DND-41 (cell line): ENCODE results near the gene STX2.

Experiments used
- ATAC-seq: fragments of 200-7000 bp; cut with Tn5 transposase; 3 replicates; pipeline ENCODE4 v1.9.1; 2021; ENCODE audit warnings: low read depth; ENCODE audit not compliant: insufficient read depth
- DNase-seq: peaks from one replicate; pipeline ENCODE4 v3.0.0-alpha.2; 2020
- H2AFZ ChIP-seq: 2 replicates; pipeline ENCODE4 v1.6.0; 2012; ENCODE audit warnings: low read depth, low read length
- H3K27ac ChIP-seq: 2 replicates; pipeline ENCODE4 v1.5.1; 2012; ENCODE audit warnings: low read length, inconsistent platforms
- H3K27me3 ChIP-seq: fragments of 200-600 bp; sonication (generic); 2 replicates; pipeline ENCODE4 v1.6.0; 2012; ENCODE audit warnings: low read length, mild to moderate bottlenecking, inconsistent platforms; ENCODE audit not compliant: insufficient read depth, poor library complexity
- H3K36me3 ChIP-seq: 2 replicates; pipeline ENCODE4 v1.5.1; 2012; ENCODE audit warnings: low read length, inconsistent platforms; ENCODE audit not compliant: insufficient read depth
- H3K4me1 ChIP-seq: 2 replicates; pipeline ENCODE4 v1.5.1; 2012; ENCODE audit warnings: mild to moderate bottlenecking, low read length; ENCODE audit not compliant: insufficient read depth
- H3K4me2 ChIP-seq: 2 replicates; pipeline ENCODE4 v1.6.0; 2012; ENCODE audit warnings: mild to moderate bottlenecking, moderate library complexity, low read length, inconsistent platforms; ENCODE audit not compliant: insufficient read depth
- H3K4me3 ChIP-seq, 2 experiments: fragments of 200-600 bp in 1 of 2; shearing (Covaris generic) in 1 of 2; 2 replicates each; pipeline ENCODE4 v1.5.1; 2012 to 2016; ENCODE audit warnings: inconsistent platforms in 2 of 2, low read length in 2 of 2, mild to moderate bottlenecking in 2 of 2, low read depth in 1 of 2, moderate library complexity in 1 of 2
- H3K79me2 ChIP-seq: 2 replicates; pipeline ENCODE4 v1.6.0; 2012; ENCODE audit warnings: low read length, inconsistent platforms; ENCODE audit not compliant: insufficient read depth
- H3K9ac ChIP-seq: 2 replicates; pipeline ENCODE4 v1.6.0; 2012; ENCODE audit warnings: low read depth, mild to moderate bottlenecking, inconsistent platforms, low read length, moderate library complexity
- H3K9me3 ChIP-seq: 2 replicates; pipeline ENCODE4 v1.5.1; 2012; ENCODE audit warnings: low read length, moderate library complexity, mild to moderate bottlenecking, inconsistent platforms; ENCODE audit not compliant: insufficient read depth, severe bottlenecking
- H4K20me1 ChIP-seq: 2 replicates; pipeline ENCODE4 v1.6.0; 2012; ENCODE audit warnings: low read length; ENCODE audit not compliant: insufficient read depth
- CTCF ChIP-seq: IDR thresholded peaks from 2 replicates; pipeline ENCODE4 v1.5.1; 2012; ENCODE audit warnings: borderline replicate concordance, low read length, moderate library complexity, mild to moderate bottlenecking; ENCODE audit not compliant: poor library complexity, severe bottlenecking; ENCODE audit errors: extremely low read depth
- EZH2 ChIP-seq: IDR thresholded peaks from 3 replicates; pipeline ENCODE4 v1.6.1; 2012; ENCODE audit warnings: borderline replicate concordance, low read depth, mild to moderate bottlenecking, moderate library complexity, low read length, inconsistent platforms; ENCODE audit not compliant: severe bottlenecking

Gene STX2

GRCh38 chr12:130859161-130859560, 20.1 kb upstream of the STX2 start:
- ATAC-seq, result no peak
- no peak overlapping the region for H3K9ac ChIP-seq

GRCh38 chr12:130858084-130858483, 19.0 kb upstream of the STX2 start:
- no peak for ATAC-seq
- Histone ChIP-seq H3K9me3 (peaks cover 4% of the 10 kb centered on the region), H3K4me2 (no peak overlapping the region), H3K4me3 (no peak overlapping the region), H3K27ac (no peak overlapping the region), H3K36me3 (no peaks in the 10 kb centered on the region), H2AFZ (no peak overlapping the region), H3K9ac (no peak overlapping the region), H4K20me1 (no peaks in the 10 kb centered on the region), H3K27me3 (no peaks in the 10 kb centered on the region), H3K79me2 (no peaks in the 10 kb centered on the region), H3K4me1 (no peaks in the 10 kb centered on the region)
- no peak for TF ChIP-seq CTCF
- TF ChIP-seq EZH2, result no peak
- DNase-seq, result no peak

More at GRCh38 chr12:130859161-130859560, 20.1 kb upstream of the STX2 start:
- Histone ChIP-seq H3K79me2 (no peaks in the 10 kb centered on the region), H3K27me3 (no peaks in the 10 kb centered on the region), H3K27ac (no peak overlapping the region), H4K20me1 (no peaks in the 10 kb centered on the region), H3K9me3 (peaks cover 4% of the 10 kb centered on the region), H3K4me2 (no peak overlapping the region), H3K4me3 (no peak overlapping the region), H3K36me3 (no peaks in the 10 kb centered on the region), H2AFZ (no peak overlapping the region), H3K4me1 (no peaks in the 10 kb centered on the region)
- no peak for TF ChIP-seq EZH2
- TF ChIP-seq CTCF, result no peak
- DNase-seq, result no peak

- no peak overlapping the region for H3K27ac ChIP-seq
- peaks cover 4% of the 10 kb centered on the region for H3K9me3 ChIP-seq
- no peak overlapping the region for H3K9ac ChIP-seq
- H3K4me1 ChIP-seq, result no peaks in the 10 kb centered on the region
- no peaks in the 10 kb centered on the region for H4K20me1 ChIP-seq
- H3K79me2 ChIP-seq, result no peaks in the 10 kb centered on the region
- no peaks in the 10 kb centered on the region for H3K36me3 ChIP-seq
- H2AFZ ChIP-seq, result no peak overlapping the region
- H3K4me2 ChIP-seq, result no peak overlapping the region
- ATAC-seq (no peak), DNase-seq (no peak)
- H3K4me3 ChIP-seq, result no peak overlapping the region
- no peak for TF ChIP-seq EZH2
- no peak for TF ChIP-seq CTCF
- H3K27me3 ChIP-seq, result no peaks in the 10 kb centered on the region
These were observed 17.0 kb upstream of the STX2 start for GRCh38 chr12:130856088-130856487.
